ENCODE measurements around the gene SLC25A2. TPM values are rescaled to one million over a fixed set of nuclear protein-coding genes. Genes with fewer than 3 reads are reported as not detected.

The SLC25A2 gene
- total and polyA plus RNA-seq, 8 donors: 0.14 to 0.76 (median 0.23) TPM; not detected in 3

GRCh38 chr5:141260458-141261237 lies 43.2 kb downstream of the SLC25A2 start:
- intact Hi-C loops (cut with DNase I): no loop called here
- no peaks in the 10 kb centered on the region for H3K27me3 ChIP-seq
- H3K4me3 ChIP-seq: no peak overlapping the region
- no peak for TF ChIP-seq CTCF (IDR thresholded peaks at IDR 0.05)
- H3K36me3 ChIP-seq: peaks cover 0 to 19% of the 10 kb centered on the region in 2 donors
- ATAC-seq: no peak
- DNase-seq: no peak
- H3K9me3 ChIP-seq: peaks cover 9 to 100% of the 10 kb centered on the region in 2 donors
- H3K4me1 ChIP-seq: no peaks in the 10 kb centered on the region
- H3K27ac ChIP-seq: no peak overlapping the region

- no peak for TF ChIP-seq CTCF (IDR thresholded peaks at IDR 0.05)
- intact Hi-C loops (cut with DNase I): no loop called here
- Histone ChIP-seq H3K36me3 (peaks cover 0 to 8% of the 10 kb centered on the region in 2 donors), H3K4me3 (no peak overlapping the region), H3K27me3 (no peaks in the 10 kb centered on the region), H3K9me3 (peaks cover 9 to 100% of the 10 kb centered on the region in 2 donors), H3K27ac (no peak overlapping the region), H3K4me1 (no peaks in the 10 kb centered on the region)
- ATAC-seq: no peak
- DNase-seq: no peak
These were observed 44.9 kb downstream of the SLC25A2 start for GRCh38 chr5:141258948-141259347.

DNA sequence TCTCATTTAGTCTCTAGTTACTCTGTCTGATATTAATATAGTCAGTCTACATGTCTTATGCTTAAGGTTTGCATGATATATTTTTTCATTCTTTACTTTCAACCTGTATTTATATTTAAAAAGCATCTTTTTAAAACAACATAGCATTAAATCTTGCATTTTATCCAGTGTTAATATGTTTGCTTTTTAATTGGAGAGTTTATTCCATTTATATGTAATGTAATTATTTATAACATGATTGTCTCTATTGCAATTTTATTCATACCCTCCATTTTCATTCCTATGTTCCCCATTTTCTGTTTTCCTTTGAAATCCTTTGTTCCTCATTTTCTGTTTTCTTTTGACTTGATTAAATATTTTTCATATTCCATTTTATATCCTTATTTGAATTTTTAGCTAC lies 45.4 kb downstream of the SLC25A2 start:
- peaks cover 9 to 100% of the 10 kb centered on the region in 2 donors for H3K9me3 ChIP-seq
- no peak overlapping the region for H3K4me3 ChIP-seq
- ATAC-seq (no peak), DNase-seq (no peak)
- no peaks in the 10 kb centered on the region for H3K27me3 ChIP-seq
- no peak for TF ChIP-seq CTCF (IDR thresholded peaks at IDR 0.05)
- no peaks in the 10 kb centered on the region for H3K4me1 ChIP-seq
- intact Hi-C loops (cut with DNase I): no loop called here
- no peak overlapping the region for H3K27ac ChIP-seq
- H3K36me3 ChIP-seq: peaks cover 0 to 3% of the 10 kb centered on the region in 2 donors

Other genes with a start within 250 kb of the SLC25A2 start
Only the 30 nearest of the 38 such genes appear.
- 1 to 10 TPM; 2.4 to 3.8 TPM for gene PCDHB7, start 131.4 kb downstream of the SLC25A2 start, total RNA-seq
- 1 to 10 TPM; 3.9 to 5.8 (median 4.8) TPM for gene PCDHB7, start 131.4 kb downstream of the SLC25A2 start, polyA plus RNA-seq (ENCODE audit: insufficient read length in 6 of 6)
- gene PCDHB8, start 126.3 kb downstream of the SLC25A2 start, total RNA-seq: 1 to 10 TPM; 1.1 to 2.7 TPM
- gene PCDHB8, start 126.3 kb downstream of the SLC25A2 start, polyA plus RNA-seq (ENCODE audit: insufficient read length in 6 of 6): 1 to 10 TPM in 5 of 6 donors, under 1 TPM in 1; 0.72 to 3.7 (median 2.5) TPM
- 1 to 10 TPM; 1.8 to 3.1 TPM for gene PCDHB16, start 121.7 kb downstream of the SLC25A2 start, total RNA-seq
- gene PCDHB16, start 121.7 kb downstream of the SLC25A2 start, polyA plus RNA-seq (ENCODE audit: insufficient read length in 6 of 6): 1 to 10 TPM; 4.0 to 8.2 (median 6.9) TPM
- 1 to 10 TPM; 1.3 to 1.6 TPM for gene PCDHB9, start 116.9 kb downstream of the SLC25A2 start, total RNA-seq
- gene PCDHB9, start 116.9 kb downstream of the SLC25A2 start, polyA plus RNA-seq (ENCODE audit: insufficient read length in 6 of 6): 1 to 10 TPM; 3.3 to 5.1 (median 4.4) TPM
- 1 to 10 TPM; 1.5 to 2.0 TPM for gene PCDHB10, start 111.7 kb downstream of the SLC25A2 start, total RNA-seq
- gene PCDHB10, start 111.7 kb downstream of the SLC25A2 start, polyA plus RNA-seq (ENCODE audit: insufficient read length in 6 of 6): 1 to 10 TPM; 5.8 to 6.9 (median 6.2) TPM
- 1 to 10 TPM; 2.6 to 3.4 TPM for gene PCDHB11, start 104.4 kb downstream of the SLC25A2 start, total RNA-seq
- 1 to 10 TPM; 2.4 to 3.8 (median 3.5) TPM for gene PCDHB11, start 104.4 kb downstream of the SLC25A2 start, polyA plus RNA-seq (ENCODE audit: insufficient read length in 6 of 6)
- gene PCDHB12, start 95.3 kb downstream of the SLC25A2 start, total RNA-seq: 1 to 10 TPM; 2.3 to 2.6 TPM
- gene PCDHB12, start 95.3 kb downstream of the SLC25A2 start, polyA plus RNA-seq (ENCODE audit: insufficient read length in 6 of 6): 1 to 10 TPM; 4.6 to 7.6 (median 6.2) TPM
- 1 to 10 TPM; 1.8 to 2.1 TPM for gene PCDHB13, start 90.1 kb downstream of the SLC25A2 start, total RNA-seq
- gene PCDHB13, start 90.1 kb downstream of the SLC25A2 start, polyA plus RNA-seq (ENCODE audit: insufficient read length in 6 of 6): 1 to 10 TPM; 5.0 to 6.9 (median 5.9) TPM
- 1 to 10 TPM; 2.6 to 3.0 TPM for gene PCDHB14, start 80.7 kb downstream of the SLC25A2 start, total RNA-seq
- gene PCDHB14, start 80.7 kb downstream of the SLC25A2 start, polyA plus RNA-seq (ENCODE audit: insufficient read length in 6 of 6): 10 to 100 TPM in 3 of 6 donors, 1 to 10 TPM in 3; 8.4 to 11.1 (median 10.1) TPM
- 1 to 10 TPM; 2.8 to 5.0 TPM for gene PCDHB15, start 58.7 kb downstream of the SLC25A2 start, total RNA-seq
- 10 to 100 TPM in 3 of 6 donors, 1 to 10 TPM in 3; 8.7 to 14.4 (median 11.1) TPM for gene PCDHB15, start 58.7 kb downstream of the SLC25A2 start, polyA plus RNA-seq (ENCODE audit: insufficient read length in 6 of 6)
- gene TAF7, start 16.7 kb upstream of the SLC25A2 start, total RNA-seq: 10 to 100 TPM; 53.2 to 53.5 TPM
- 100 to 1,000 TPM; 123 to 142 (median 134) TPM for gene TAF7, start 16.7 kb upstream of the SLC25A2 start, polyA plus RNA-seq (ENCODE audit: insufficient read length in 6 of 6)
- under 1 TPM; 0.38 to 0.42 TPM for gene PCDHGA1, start 26.5 kb upstream of the SLC25A2 start, total RNA-seq
- 1 to 10 TPM in 1 of 6 donors, under 1 TPM in 5; 0.39 to 1.1 (median 0.81) TPM for gene PCDHGA1, start 26.5 kb upstream of the SLC25A2 start, polyA plus RNA-seq (ENCODE audit: insufficient read length in 6 of 6)
- gene PCDHGA2, start 34.7 kb upstream of the SLC25A2 start, total RNA-seq: 1 to 10 TPM; 2.0 to 3.6 TPM
- 1 to 10 TPM; 4.6 to 7.1 (median 5.7) TPM for gene PCDHGA2, start 34.7 kb upstream of the SLC25A2 start, polyA plus RNA-seq (ENCODE audit: insufficient read length in 6 of 6)
- gene PCDHGA3, start 39.8 kb upstream of the SLC25A2 start, total RNA-seq: 1 to 10 TPM; 1.4 to 1.8 TPM
- gene PCDHGA3, start 39.8 kb upstream of the SLC25A2 start, polyA plus RNA-seq (ENCODE audit: insufficient read length in 6 of 6): 1 to 10 TPM; 1.6 to 4.4 (median 3.4) TPM
- 1 to 10 TPM; 1.7 to 2.1 TPM for gene PCDHGB1, start 46.0 kb upstream of the SLC25A2 start, total RNA-seq
- 1 to 10 TPM; 1.4 to 2.3 (median 1.7) TPM for gene PCDHGB1, start 46.0 kb upstream of the SLC25A2 start, polyA plus RNA-seq (ENCODE audit: insufficient read length in 6 of 6)
- 1 to 10 TPM; 2.2 to 2.6 TPM for gene PCDHGA4, start 51.0 kb upstream of the SLC25A2 start, total RNA-seq
- 1 to 10 TPM; 2.1 to 3.4 (median 2.9) TPM for gene PCDHGA4, start 51.0 kb upstream of the SLC25A2 start, polyA plus RNA-seq (ENCODE audit: insufficient read length in 6 of 6)
- gene PCDHGB2, start 55.9 kb upstream of the SLC25A2 start, total RNA-seq: 1 to 10 TPM; 2.3 to 2.6 TPM
- 1 to 10 TPM; 4.4 to 5.4 (median 4.7) TPM for gene PCDHGB2, start 55.9 kb upstream of the SLC25A2 start, polyA plus RNA-seq (ENCODE audit: insufficient read length in 6 of 6)
- 1 to 10 TPM; 1.3 to 2.0 TPM for gene PCDHGA5, start 60.1 kb upstream of the SLC25A2 start, total RNA-seq
- gene PCDHGA5, start 60.1 kb upstream of the SLC25A2 start, polyA plus RNA-seq (ENCODE audit: insufficient read length in 6 of 6): 1 to 10 TPM; 3.2 to 5.0 (median 4.1) TPM
- gene PCDHGB3, start 66.2 kb upstream of the SLC25A2 start, total RNA-seq: 1 to 10 TPM; 1.5 to 2.4 TPM
- 1 to 10 TPM; 2.6 to 3.4 (median 2.7) TPM for gene PCDHGB3, start 66.2 kb upstream of the SLC25A2 start, polyA plus RNA-seq (ENCODE audit: insufficient read length in 6 of 6)
- gene PCDHGA6, start 69.8 kb upstream of the SLC25A2 start, total RNA-seq: 1 to 10 TPM; 2.9 TPM
- gene PCDHGA6, start 69.8 kb upstream of the SLC25A2 start, polyA plus RNA-seq (ENCODE audit: insufficient read length in 6 of 6): 1 to 10 TPM; 4.8 to 6.5 (median 5.8) TPM
- gene PCDHGA7, start 78.7 kb upstream of the SLC25A2 start, total RNA-seq: 1 to 10 TPM; 1.7 TPM
- 1 to 10 TPM; 1.8 to 2.2 (median 2.0) TPM for gene PCDHGA7, start 78.7 kb upstream of the SLC25A2 start, polyA plus RNA-seq (ENCODE audit: insufficient read length in 6 of 6)
- 1 to 10 TPM; 3.2 to 3.4 TPM for gene PCDHGB4, start 83.6 kb upstream of the SLC25A2 start, total RNA-seq
- gene PCDHGB4, start 83.6 kb upstream of the SLC25A2 start, polyA plus RNA-seq (ENCODE audit: insufficient read length in 6 of 6): 1 to 10 TPM; 3.7 to 5.9 (median 4.3) TPM
- gene PCDHGA8, start 88.6 kb upstream of the SLC25A2 start, total RNA-seq: 1 to 10 TPM in 1 of 2 donors, under 1 TPM in 1; 0.76 to 1.1 TPM
- gene PCDHGA8, start 88.6 kb upstream of the SLC25A2 start, polyA plus RNA-seq (ENCODE audit: insufficient read length in 6 of 6): under 1 TPM; 0.38 to 0.99 (median 0.77) TPM
- 1 to 10 TPM; 8.8 to 9.1 TPM for gene PCDHGB5, start 93.9 kb upstream of the SLC25A2 start, total RNA-seq
- 10 to 100 TPM in 1 of 6 donors, 1 to 10 TPM in 5; 7.6 to 10.1 (median 8.4) TPM for gene PCDHGB5, start 93.9 kb upstream of the SLC25A2 start, polyA plus RNA-seq (ENCODE audit: insufficient read length in 6 of 6)
- gene PCDHGA9, start 98.7 kb upstream of the SLC25A2 start, total RNA-seq: 1 to 10 TPM; 4.0 to 4.6 TPM
- gene PCDHGA9, start 98.7 kb upstream of the SLC25A2 start, polyA plus RNA-seq (ENCODE audit: insufficient read length in 6 of 6): 1 to 10 TPM; 5.1 to 7.2 (median 6.4) TPM
- gene PCDHGB6, start 104.0 kb upstream of the SLC25A2 start, total RNA-seq: 1 to 10 TPM; 4.3 to 5.9 TPM
- 1 to 10 TPM; 7.6 to 9.4 (median 8.4) TPM for gene PCDHGB6, start 104.0 kb upstream of the SLC25A2 start, polyA plus RNA-seq (ENCODE audit: insufficient read length in 6 of 6)
- 1 to 10 TPM; 3.9 to 5.2 TPM for gene PCDHGA10, start 108.9 kb upstream of the SLC25A2 start, total RNA-seq
- gene PCDHGA10, start 108.9 kb upstream of the SLC25A2 start, polyA plus RNA-seq (ENCODE audit: insufficient read length in 6 of 6): 1 to 10 TPM; 3.9 to 5.5 (median 4.7) TPM
- gene PCDHGB7, start 113.6 kb upstream of the SLC25A2 start, total RNA-seq: 10 to 100 TPM; 10.8 to 12.9 TPM
- 10 to 100 TPM; 13.4 to 18.1 (median 16.2) TPM for gene PCDHGB7, start 113.6 kb upstream of the SLC25A2 start, polyA plus RNA-seq (ENCODE audit: insufficient read length in 6 of 6)
- 1 to 10 TPM; 2.5 to 3.4 TPM for gene PCDHGA11, start 117.0 kb upstream of the SLC25A2 start, total RNA-seq
- 1 to 10 TPM; 2.8 to 4.1 (median 3.4) TPM for gene PCDHGA11, start 117.0 kb upstream of the SLC25A2 start, polyA plus RNA-seq (ENCODE audit: insufficient read length in 6 of 6)
- 1 to 10 TPM; 5.7 to 6.0 TPM for gene PCDHGA12, start 126.5 kb upstream of the SLC25A2 start, total RNA-seq
- 1 to 10 TPM; 2.0 to 4.5 (median 3.0) TPM for gene PCDHGA12, start 126.5 kb upstream of the SLC25A2 start, polyA plus RNA-seq (ENCODE audit: insufficient read length in 6 of 6)

All from left lung (tissue), 10 donors.